GM21619 (cell line): ENCODE measurements around the gene ABHD16A.

ENCODE experiments used
- ATAC-seq: cut with Tn5 transposase; IDR thresholded peaks from one replicate; pipeline ENCODE4 v1.9.1; 2021; ENCODE audit not compliant: unreplicated experiment

ABHD16A gene

DNA sequence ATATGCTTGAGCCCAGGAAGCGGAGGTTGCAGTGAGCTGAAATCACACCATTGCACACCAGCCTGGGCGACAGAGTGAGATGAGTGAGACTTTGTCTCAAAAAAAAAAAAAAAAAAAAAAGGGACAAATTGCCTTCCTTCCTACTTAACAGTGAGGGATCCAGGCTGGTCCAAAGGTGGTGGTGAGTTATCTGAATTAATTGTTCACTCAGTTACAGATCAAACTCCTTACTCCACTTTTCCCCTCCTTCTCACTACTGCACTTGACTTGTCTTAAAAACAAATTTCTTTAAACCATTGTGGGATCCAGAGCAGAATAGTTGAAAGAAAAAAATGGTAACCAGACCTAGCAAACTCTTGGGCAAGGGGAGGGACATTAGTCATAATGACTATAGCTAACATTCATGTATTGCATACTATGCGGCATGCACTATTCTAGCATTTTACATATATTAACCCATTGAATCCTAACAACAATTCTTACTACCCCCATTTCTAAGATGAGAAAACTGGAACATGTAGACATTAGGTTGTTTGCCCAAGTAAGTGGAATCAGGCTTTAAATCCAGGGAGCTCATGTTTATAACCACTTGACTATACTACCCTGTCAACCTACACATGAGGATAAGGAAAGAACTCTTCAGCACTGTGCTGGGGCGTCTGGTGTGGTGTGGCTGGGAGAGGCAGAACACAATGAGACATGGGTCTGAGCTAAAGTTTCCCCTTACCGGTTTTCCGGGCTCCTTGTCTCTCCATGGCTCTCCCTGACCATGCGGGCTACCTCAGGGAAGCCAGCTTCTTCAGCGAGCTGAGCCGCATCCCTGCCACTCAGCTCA is 39.8 kb downstream of the ABHD16A start:
- ATAC-seq = no peak

DNA sequence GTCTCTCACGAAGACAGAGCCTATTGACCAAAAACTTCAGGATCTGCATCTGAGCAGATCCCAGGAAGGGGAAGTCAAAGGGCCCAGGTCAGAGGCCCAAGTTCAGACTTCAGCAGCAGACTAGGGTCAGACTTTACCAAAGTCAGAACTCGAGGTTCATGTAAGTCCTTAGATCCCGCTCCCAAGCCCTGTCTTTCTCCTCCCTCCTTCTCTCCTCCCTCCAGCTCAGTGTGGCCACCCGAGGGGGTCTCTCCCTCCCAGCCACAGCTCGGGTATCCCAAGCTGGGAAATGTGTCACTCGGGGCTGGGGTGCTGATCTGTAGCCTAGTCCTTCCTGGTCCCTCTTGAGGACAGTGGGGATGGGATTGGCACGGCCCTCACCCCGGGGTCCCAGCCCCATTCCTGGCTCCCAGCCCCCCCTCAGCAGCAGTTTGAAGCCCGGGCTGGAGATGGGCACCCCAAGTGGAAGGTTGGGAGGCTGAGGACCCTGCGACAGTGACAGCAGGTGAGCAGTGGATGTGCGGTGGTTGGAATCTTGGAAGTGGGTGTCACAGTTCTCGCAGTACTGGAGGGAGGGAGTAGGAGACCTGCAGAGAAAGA is 40.9 kb downstream of the ABHD16A start:
- no peak for ATAC-seq

DNA sequence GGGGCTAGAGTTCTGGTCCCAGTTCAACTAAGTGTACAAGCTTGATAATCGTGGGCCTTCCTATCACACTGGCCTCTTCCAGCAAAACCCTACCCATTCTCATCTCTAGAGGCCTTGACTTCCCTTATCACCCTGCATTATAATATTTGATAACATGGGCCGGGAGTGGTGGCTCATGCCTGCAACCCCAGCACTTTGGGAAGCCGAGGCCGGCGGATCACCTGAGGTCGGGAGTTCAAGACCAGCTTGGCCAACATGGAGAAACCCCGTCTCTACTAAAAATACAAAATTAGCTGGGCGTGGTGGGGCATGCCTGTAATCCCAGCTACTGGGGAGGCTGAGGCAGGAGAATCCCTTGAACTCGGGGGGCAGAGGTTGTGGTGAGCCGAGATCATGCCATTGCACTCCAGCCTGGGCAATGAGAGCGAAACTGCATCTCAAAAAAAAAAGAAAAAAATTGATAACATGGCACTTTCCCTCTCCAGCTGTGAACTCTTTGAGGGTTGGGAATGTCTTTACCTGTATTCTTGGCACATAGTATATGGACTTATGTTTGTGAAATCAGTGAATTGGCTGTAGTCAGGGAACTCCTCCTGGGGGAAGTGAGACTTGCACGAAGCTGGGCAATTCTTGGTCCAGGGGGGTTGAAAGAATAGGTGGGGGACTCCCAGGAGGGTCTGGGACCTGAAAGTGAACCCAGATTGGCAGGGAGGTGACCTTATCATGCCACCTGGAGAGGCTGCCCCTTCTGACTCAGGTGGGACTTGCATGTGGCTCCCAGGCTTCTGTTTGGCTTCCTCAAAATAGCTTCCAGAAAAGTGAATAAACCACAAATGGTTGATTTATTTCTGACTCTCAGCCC is 41.6 kb downstream of the ABHD16A start:
- ATAC-seq = no peak

DNA sequence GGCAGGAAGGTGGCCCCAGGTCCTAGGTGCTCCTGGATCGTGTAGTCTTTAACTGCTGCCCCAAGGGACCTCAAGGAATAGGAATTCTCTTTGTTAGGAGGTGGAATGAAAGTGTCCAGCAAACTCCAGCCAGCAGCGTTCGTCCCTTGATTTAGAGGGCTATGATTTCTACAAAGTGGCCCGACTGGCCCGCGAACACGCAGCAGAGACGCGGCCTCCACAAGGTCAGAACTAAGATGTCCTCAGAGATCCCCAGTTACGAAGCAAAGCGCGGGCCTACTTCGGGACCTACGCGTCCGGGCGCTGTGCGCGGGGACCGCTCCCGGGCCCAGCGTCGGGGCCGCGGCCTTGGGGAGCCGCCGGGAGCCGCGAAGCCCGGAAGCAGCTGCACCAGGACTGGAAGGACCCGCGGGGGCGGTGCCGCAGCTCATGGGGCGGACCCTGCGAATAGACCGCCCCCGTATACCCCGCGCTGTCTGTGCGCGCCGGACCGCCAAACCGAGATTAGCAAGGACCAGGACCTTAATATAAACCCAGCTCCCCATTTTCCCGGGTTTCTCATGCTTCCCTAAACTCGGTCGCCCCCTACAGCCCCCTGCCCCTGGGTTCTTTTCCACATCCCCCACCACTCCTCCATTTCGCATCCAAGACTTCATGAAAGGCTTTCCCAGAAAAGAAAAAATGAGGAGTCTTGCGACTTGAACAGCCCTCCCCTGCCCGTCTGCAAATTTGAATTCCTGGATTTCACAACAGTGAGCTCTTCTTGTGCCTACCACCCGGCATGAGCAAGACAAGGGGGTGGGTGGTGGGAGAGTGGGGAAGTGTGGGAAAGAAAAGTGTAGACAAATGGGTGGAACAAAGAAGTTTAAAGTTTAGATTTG is 42.5 kb downstream of the ABHD16A start, which contains the start of gene C6orf47:
Gene C6orf47, minus strand, starts transcription at position 398 of the 881 bp plus-strand sequence. CDS start 831 bp downstream, outside the sequence.
- peak; percentile 41 for ATAC-seq

DNA sequence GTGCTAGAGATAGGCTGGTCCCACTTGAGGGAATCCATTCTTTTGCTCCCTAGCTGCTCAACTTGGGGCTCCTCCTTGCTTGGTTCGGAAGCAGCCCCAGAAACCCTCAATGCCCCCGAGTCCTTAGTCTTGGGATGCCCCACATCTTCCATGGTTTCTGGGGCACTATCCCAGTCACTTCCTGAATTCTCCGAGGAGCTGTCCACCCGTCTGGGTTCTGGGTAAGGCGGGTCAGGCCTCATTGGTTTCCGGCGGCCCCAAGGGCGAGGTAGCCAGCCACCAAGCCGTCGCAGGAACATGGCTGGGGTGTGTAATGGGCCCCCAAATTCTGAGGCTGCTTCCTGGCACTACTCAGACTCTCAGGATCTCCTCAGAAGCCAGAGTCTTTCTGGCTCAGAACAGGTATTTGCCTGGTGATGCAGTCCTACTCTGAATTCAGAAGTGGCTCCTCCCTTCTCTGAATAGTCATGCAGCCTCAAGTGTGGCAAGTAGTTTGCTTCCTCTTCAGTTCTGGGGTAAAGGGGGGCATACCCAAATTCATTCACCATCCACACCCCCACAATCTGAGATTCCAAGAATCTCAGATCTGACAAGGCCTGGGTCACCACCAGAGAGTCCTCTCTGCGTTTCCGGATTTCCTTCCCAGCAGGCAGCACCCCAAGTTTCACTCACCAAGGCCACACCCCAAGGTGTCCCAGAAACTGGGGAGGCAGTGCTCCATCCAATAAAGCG is 43.3 kb downstream of the ABHD16A start:
- no peak for ATAC-seq

DNA sequence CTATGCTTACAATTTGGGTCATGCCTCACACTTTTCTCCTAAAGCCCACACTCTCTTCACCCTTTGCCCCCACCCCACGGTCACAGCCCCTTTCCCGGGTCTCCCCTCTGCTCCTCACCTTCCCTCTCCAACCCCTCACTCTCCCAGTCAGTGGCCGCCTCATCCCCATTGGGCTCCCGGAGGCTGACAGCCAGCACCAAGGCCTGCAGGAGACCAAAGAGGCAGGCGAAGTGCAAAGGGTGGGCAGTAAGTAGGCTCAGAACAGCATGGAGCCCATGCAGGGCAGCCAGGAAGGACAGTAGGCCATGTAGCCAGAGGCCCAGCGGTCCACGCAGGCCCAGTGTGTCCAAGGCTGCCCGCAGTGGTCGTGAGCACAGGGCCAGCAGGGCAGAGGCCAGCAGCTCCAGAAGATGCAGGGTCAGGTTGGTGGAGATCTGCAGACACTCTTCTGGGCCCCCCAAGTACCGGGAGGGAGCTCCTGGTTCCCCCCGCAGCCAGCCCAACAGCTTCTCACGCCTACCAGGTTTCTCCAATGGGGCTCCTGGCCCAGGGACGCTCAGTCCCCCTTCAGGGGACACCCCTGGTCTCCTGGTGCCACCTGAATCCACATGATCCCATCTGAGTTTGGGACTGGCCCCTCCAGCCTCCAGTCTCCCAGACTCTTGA is 44.0 kb downstream of the ABHD16A start:
- no peak for ATAC-seq

DNA sequence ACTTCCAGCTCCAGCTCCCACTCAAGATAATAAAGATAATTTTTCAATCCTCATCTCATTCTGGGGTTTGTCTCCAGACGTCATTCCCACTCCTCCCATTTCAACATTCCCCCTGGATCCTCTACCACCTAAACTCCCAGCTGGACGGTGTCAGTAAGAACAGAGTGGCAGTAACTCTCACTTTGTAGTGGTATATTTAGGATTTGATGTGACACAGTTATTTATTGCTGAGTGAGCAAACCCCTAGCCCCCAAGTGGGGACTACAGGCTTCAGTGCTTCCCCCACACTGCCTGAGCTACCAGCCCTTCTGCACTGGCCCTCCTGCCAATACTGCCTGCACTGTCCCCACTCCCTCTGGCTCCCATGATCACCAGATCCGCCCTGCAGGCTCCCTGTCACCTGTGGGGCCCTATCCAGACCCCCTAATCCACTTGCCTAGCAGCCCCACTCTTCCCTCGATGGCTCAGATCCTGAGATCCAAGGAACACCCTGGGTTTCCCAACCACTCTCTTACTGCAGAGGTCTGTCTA is 44.9 kb downstream of the ABHD16A start:
- no peak for ATAC-seq

DNA sequence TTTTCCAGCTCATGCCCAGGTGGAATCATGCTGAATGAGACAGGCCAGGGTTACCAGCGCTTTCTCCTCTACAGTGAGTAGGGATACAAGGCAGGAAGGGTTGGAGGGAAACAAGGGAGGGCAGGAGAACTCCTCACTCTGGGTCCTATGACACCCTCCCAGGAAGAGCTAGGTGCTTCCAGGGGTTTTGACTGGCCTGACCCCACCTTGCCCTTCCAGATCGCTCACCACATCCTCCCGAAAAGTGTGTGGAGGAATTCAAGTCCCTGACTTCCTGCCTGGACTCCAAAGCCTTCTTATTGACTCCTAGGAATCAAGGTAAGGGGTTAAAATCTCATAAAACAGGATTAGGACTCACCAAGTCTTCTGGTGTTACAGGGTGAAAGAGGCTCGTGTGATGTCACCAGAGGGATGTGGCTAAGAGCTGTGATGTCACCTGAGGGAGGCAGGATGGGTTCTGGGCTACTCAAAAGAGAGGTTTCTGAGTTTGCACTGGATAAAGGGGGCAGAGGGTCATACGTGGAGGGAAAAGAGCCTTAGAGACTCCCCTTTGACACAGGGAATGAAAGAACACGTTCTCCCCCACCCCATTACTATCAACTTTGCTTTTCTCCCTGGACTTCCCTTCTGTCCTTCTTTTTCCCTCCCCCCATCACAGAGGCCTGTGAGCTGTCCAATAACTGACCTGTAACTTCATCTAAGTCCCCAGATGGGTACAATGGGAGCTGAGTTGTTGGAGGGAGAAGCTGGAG is 45.5 kb downstream of the ABHD16A start:
- ATAC-seq = no peak

DNA sequence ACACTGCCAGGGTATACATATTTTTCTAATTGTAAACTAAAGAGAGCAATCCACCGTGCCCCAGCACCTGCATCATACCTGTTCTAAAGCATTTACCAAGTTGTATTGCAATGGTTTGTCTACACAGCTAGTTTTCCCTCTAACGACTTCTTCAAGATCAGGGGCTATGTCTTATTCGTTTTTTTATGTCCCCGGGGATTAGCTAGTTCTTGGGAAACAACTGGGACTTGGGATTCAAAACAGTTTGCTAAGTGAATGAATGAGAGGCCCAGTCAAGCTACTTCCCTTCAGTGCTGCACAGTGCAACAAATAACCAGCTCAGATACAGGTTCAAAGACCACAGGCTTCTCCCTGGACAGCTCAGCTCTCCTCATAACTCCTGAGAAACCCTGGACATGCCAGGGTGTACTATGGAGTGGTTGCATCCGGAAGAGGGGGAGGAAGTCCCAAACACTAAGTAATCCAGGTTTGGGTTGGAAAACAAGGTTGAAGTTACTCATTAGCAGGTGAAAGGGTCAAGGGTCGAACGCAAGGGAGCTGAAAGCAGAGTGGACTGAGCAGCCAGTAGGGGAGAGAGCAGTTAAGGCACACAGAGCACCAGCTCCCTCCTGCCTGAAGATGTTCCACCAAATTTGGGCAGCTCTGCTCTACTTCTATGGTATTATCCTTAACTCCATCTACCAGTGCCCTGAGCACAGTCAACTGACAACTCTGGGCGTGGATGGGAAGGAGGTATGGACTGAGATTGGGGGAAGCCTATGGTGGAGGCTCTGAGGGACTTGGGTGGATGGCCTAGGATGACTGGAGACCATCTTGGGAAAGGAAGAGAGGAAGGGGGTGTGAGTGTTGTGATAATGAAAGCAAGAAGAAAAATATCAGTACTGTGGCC is 47.5 kb downstream of the ABHD16A start, which contains the start of gene APOM:
Gene APOM, plus strand, starts transcription at position 546 of the 889 bp plus-strand sequence. Its CDS starts 73 bp downstream, at position 619.
- no peak for ATAC-seq

DNA sequence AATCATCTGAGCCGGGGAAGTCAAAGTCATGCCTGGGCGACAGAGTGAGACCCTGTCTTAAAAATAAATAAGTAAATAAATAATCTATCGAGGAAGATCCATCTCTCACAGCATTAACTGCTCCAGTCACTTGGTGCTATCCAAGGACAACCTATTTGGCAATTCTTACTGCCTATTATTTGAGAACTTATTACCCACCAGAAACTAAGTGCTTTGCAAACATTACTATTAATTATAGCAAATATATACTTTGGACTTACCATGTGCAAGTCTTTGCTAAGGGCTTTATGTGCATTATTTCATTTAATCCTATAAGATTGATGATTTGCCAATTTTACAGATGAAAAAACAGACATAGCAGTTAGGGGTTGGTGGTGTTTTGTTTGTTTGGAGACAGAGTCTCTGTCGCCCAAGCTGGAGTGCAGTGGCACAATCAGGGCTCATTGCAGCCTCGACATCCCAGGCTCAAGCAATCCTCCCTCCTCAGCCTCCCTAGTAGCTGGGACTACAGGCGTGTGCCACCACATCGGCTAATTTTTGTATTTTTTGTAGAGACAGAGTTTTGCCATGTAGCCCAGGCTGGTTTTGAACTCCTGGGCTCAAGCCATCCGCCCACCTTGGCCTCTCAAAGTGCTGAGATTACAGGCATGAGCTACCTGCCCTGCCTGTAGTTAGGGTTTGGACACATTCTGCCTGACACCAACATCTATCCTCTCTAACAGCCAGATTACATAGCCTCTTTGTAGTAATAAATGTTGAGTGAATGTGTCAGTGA is 48.4 kb downstream of the ABHD16A start:
- ATAC-seq = no peak

DNA sequence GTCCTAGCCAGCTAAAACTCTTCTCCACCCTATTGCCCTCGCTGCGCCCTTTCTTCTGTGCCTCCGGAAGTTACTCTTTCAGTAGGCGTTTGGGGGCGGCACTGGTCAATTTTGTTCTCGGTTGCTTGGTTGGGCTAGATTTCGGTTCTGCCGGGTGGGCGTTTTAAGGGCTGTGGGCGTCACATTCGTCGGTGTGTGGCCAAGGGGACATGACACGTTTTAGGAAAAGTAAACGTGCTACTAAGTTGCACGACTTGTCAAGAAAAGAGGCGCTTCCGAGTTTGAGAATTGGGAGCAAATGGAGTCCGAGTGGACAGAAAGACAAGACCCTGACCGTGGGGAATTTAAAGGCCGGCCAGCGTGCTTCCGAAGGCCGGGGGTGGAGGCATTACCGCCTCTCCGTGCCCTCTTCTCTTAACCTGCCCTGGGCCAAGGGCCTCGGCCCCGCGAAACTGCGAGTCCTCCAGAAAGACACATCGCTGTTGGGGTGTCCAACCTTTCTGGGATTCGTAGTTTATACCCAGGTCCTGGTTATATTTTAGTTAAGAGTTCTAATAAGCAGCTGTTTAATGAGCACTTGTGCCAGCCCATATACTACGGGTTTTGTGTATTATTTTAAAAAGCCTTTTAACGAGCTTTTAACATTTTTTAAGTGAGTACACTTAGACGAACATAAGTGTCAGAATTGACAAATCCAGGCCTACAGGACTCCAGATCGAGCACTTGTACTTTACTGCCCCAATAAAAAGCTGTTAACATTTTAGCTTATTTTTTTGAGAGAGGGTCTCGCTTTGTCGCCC is 50.0 kb downstream of the ABHD16A start:
- peak; percentile 59 for ATAC-seq

DNA sequence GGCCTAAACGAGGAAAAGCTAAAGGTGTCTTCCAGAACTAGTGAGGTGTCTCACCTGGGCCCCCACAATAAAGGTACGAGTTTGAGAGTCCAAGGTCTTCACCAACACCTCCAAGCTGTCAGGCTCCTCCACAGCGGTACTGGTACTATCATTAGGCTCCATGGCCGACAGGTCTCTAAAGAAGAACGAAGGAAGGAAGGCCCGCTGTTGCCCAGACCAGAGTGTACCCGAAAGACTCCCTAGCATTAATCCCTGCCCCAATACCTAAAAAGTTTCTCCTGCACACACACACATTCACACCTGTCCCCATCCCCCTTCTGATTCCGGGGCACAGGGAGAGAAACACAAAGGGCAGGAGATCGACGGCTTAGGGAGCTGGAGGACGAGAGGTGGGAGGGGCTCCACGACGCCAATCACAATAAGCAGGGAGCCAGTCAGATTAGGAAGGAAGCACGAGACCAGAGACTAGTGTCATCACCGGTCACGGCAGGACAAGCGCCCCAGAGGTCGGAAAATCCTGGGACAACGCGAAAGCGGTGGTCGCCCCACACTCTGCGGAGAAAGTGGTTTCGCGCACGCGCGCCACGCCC is 51.4 kb downstream of the ABHD16A start:
- peak; percentile 14 for ATAC-seq

DNA sequence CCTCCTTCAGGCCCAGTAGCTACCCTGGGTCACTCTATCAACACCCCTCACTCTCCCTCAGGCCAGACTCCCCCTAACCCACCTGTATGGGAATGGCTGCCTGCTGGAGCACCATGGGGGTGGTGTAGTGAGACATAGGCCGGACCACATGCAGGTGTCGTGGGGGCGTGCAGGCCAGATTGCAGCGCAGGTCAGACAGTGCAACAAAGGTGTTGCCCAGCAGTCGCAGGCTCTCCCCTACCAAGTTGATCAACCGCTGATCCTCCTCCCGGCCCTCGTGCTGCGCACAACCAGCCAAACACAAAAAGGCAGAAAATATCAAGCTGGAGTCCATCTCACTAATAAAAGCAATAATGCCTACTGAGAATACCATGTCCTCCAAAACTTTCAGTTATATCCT is 57.8 kb downstream of the ABHD16A start:
- ATAC-seq = no peak

DNA sequence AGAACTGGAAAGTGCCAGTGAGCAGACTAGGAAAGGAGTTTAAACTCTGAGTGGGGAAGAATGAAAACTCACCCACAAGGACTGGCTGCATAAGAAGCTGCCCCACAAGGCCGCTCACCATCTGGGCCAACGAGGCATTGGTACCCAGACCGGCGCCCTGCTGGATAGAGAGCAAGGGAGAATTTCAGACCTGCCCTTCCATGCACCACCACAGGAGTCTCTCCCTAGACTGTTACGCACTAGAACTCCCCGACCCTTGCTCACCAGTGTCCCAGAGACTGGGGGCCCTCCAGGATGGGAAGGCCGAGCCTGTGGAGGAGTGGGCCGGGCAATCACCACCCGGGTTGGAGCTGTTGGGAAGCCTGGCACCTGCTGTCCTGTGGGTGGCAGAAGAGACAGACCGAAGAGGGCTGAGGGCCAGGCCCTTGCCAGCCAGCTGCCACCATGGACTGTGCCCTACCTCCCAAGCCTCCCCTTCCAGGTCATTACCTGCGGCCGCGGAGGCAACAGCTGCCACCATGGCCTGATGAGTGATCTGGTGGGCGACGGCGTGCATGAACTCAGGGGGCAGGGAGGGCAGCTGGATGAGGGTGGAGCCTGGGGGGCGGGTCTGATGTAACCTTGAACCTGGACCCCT is 59.2 kb downstream of the ABHD16A start:
- no peak for ATAC-seq
